Ureter (tissue), 1 donor: ENCODE measurements around the gene GLTP. TPM values are rescaled to one million over a fixed set of nuclear protein-coding genes. Genes with fewer than 3 reads are reported as not detected.
"Not testable (repeated sequence)": the region's sequence is repeated elsewhere in the genome, so short reads cannot be mapped to it uniquely, and the experiment has no call there.

Experiments used
- DNase-seq: peaks from one replicate; pipeline ENCODE4 v3.0.0-alpha.2; 2020; ENCODE audit warnings: low spot score
- total RNA-seq: library from RNA; stranded (reverse); gene quantifications from one replicate; pipeline ENCODE4 v1.2.4, GENCODE V29; 2023
- donor health status: DM: yes; HTN: yes; CAD: no.

The GLTP gene
- total RNA-seq, 1 donor from 2014 or later: 106 TPM

DNA sequence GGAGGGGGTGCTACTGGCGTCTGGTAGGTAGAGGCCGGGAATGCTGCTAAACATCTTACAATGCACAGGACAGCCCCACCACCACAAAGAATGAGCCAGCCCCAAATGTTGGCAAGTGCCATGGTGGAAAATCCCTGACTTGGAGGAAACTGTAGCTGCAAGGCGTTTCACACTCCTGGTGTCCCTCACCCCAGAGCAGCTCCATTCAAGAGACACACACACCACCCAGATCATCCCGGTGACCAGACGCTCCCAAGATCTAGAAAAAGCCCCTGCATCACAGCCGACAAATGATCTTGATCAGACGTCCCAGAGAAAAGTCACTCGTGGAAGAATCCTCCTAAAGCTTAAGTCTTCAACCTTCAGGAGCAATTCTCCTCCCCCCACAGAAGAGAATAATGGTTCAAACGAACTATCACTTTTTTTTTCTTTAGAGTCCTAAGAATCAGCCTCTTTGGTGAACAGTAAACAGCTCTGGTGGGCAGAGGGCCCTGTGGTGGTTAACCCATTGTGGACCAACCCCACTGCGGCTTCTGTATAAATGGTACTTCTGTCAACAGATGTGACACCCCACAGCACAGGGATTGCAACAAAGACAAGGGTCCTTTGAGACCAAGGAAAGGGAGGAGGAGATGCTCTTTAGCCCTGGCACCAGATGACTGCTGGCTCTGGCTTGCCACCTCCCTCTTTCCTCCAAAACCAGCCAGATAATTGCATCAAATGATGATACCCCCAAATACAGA lies 2.7 kb downstream of the GLTP start:
- no peak for DNase-seq

GRCh38 chr12:109876406-109876805 lies 3.9 kb downstream of the GLTP start:
- DNase-seq: no peak

- DNase-seq: peak; percentile 81
Measured at GRCh38 chr12:109875572-109876131, 4.7 kb downstream of the GLTP start.

GRCh38 chr12:109873653-109874052 lies 6.7 kb downstream of the GLTP start:
- DNase-seq: no peak

DNA sequence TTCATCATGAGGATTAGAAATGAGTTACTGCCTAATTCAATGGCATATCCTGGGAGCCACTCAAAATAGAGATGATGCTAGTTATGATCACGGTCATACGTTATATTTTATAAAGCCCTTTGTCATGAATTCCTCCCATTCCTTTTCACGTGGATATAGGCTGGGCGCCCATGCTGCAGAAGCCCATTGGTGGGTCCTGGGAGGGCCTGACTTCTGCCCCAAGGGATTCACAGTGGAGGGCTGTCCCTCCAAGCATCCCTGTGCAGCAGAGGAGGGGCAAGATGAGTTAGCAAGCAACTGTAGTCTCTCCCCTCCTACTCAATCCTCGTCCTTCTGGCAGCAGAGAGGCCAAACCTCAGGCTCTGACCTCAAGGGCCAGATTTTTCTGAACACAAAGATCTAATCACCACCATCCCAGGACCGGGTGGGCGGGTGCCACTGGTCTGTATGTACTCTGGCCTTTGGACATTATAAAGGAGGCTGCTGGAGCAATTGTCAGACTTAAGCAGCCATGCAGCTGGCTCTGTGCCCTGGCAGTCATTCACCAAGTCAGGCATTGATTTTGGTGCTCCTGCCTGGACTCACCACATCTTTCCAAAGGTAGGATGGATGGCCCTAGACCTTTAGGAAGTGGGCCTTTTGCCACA lies 8.6 kb downstream of the GLTP start:
- DNase-seq: no peak

DNA sequence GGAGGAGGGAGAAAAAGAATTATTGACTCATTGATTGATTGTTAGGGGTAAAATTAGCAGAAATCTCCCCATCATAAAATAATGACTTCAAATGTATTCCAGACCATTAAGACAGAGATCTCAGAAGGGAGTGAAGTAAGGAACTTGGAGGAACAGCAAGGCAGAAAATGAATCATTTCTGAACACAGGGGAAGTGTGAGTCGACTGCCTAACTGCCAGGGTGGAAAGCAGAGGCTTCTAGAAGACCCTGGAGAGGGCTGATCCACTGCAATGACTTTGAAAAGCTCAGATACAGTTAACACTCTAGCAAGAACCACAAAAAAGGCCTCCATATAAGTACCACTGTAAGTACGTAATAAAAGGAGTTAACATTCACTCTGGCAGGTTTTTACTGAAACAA lies 9.7 kb downstream of the GLTP start:
- DNase-seq: no peak

DNA sequence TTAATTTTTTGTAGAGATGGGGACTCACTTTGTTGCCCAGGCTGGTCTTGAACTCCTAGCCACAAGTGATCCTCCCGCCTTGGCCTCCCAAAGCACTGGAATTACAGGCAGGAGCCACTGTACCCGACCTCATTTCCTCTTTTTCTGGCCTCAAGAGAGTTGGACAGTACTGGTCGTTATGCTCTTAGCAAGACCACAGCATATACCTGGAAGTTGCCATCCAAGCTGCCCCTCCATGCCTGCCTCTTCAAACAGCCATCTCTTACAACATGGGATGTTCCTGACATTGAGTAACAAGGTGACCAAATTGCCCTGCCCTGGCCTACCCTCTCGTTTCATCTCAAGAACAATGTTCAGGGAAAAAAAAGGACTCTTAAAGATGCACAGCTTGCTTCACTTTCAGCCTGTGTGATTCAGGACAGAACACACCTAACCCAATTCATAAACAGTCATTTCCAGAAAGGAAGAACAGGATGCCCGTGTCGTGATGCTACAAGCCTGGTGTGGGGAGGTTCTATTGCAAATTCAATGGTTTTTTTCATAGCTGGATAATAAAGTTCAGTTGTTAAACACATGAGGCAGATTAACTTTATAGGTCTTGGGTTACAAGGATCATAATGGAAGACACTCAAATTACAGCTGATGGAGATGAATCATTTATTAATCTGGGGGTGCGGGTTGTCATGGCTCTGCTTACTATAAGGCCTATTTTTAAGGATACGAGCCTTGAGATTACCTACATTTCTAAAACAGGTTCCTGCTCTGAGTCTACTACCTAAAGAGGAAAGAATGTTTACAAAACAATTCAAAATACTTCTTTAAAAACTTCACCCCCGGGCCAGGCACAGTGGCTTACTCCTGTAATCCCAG lies 11.9 kb downstream of the GLTP start:
- no peak for DNase-seq

- DNase-seq: peak; percentile 56
Measured at GRCh38 chr12:109864916-109865315, 15.4 kb downstream of the GLTP start.

DNA sequence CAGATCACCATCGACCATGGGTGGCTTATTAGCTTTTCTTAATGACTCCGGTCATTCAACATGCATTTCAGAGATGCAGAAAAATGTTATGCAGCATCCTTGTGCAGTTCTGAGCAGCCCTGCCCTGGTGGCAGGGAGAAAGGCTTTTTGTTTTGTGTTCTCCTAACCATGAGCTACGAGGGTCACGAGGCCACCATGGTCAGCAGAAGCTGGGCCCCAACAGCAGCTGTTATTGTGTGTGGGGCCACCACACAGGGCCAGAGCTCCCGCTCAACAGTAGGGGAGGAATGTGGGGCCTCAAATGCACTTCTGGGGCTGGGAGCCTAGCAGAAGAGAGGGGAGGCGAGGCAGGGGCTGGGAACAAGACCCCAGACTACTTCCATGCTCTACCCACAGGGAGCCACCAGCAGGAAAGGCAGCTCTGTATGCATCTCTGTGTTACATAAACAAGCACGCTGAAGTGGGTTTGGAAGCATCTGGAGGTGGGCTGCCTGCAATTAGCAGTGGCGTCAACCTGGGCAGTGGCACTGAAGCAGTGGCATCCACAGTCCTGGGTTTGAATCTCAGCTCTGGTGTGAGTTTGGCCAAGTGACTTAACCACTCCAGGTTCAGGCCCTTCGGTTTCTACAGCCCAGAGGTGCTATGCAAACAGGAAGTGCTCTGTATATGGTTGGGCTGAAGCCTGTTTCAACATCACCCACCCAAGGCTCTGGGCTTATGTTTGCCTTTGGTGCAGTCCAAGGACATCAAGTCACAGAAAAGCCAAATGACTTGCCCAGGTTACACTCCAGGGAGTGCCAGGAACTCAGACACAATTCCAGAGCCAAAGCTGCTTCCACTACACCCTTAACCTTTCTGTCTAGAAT lies 16.3 kb downstream of the GLTP start:
- peak; percentile 75 for DNase-seq

- DNase-seq: not testable (repeated sequence)
Measured at GRCh38 chr12:109862491-109862890, 17.9 kb downstream of the GLTP start.

- no peak for DNase-seq
Measured at GRCh38 chr12:109861689-109862314, 18.5 kb downstream of the GLTP start.

DNA sequence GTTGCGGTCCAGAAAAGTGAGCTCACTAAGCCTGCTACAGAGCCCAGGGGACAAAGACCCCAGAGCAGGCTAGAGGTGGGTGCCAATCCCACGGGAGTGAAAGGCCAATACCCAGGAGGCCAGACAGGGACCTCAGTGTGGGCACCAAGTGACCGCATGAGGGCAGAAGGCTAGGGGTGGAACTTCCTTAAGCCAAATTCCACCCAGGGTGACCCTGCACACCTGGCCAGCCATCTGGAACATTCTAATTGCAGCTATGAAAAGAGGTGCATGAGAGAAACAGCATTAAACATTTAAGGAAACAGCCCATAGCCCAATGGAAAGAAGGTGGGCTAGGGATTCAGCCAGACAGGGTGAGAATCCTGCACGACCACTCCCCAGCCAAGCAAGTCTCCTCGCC lies 19.4 kb downstream of the GLTP start:
- no peak for DNase-seq

- no peak for DNase-seq
Measured at GRCh38 chr12:109858764-109859163, 21.6 kb downstream of the GLTP start.

DNA sequence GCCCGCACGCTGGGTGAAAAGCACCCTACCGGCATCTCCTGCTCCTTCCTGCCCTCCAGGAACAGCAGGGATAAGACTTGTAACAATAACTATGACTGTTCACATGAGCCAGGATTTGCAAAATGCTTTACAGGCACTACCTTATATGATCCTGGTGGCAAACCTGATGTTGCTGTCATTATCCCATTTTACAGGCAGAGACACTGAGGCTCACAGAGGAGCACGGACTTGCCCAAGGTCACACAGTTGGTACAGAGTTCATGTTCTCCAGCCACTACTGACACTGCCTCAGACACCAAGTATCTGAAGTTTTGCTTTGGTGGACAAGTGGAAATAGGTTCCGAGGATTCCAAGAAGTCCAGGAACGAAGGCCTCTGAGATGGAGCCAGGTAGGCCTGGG lies 22.6 kb downstream of the GLTP start:
- no peak for DNase-seq

GRCh38 chr12:109855377-109855776 lies 25.0 kb downstream of the GLTP start:
- no peak for DNase-seq

- DNase-seq: not testable (repeated sequence)
Measured at GRCh38 chr12:109850518-109850917, 29.8 kb downstream of the GLTP start.

DNA sequence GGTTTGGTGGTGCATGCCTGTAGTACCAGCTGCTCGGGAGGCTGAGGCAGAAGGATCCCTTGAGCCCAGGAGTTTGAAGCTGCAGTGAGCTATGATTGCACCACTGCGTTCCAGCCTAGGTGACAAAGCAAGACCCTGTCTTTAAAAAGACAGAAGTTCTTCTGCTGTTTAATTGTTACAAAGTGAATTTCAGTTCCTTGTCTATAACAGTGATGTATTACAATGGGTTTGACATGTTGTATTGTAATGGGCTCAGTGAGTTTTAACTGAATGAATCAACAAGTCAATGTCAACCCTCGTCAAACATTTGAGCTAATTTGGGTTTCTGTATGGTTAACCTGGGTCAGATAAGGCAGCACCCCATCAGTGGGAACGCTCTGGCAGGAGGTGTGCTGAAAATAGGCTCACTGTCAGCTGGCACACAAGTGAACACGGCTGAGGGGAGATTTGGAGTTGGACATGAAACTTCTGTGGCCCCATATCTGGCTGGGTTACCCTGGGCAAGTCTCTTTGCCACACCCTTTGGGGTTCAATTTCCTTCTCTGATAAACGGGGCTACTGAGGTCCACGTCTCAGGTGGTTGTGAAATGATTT lies 33.1 kb downstream of the GLTP start:
- no peak for DNase-seq

GRCh38 chr12:109845824-109846205 lies 34.5 kb downstream of the GLTP start:
- DNase-seq: no peak

- peak; percentile 81 for DNase-seq
Measured at GRCh38 chr12:109844983-109845823, 35.1 kb downstream of the GLTP start.
